HEK293 (cell line): ENCODE measurements around the gene NR3C2.

ENCODE experiments used
- CTCF ChIA-PET: fragments of 350-600 bp; formaldehyde crosslinking; extraction: SDS; loops from one replicate; lab custom pipeline; 2021; ENCODE audit warnings: antibody characterized with exemption; lab: Yijun Ruan, JAX
- POLR2A ChIA-PET: fragments of 300-600 bp; formaldehyde crosslinking; extraction: SDS; loops from one replicate; lab custom pipeline; 2020; ENCODE audit warnings: antibody characterized with exemption, inconsistent platforms; lab: Yijun Ruan, JAX
- H3K27ac ChIP-seq: fragments of 200-500 bp; sonication (Bioruptor generic); 2 replicates; pipeline ENCODE4 v1.5.1; 2014; ENCODE audit warnings: low read depth, low read length, control low read depth, inconsistent platforms; ENCODE audit errors: extremely low read depth
- H3K36me3 ChIP-seq, 2 experiments: fragments of 200-500 bp in 1 of 2; sonication (Bioruptor generic) in 1 of 2; 1 replicate in 1 of 2; 2 replicates in 1 of 2; pipeline ENCODE4 v1.5.1; 2014 to 2017; ENCODE audit warnings: inconsistent platforms in 2 of 2, low read length in 2 of 2; ENCODE audit not compliant: control insufficient read depth in 2 of 2, insufficient read depth in 1 of 2
- H3K4me1 ChIP-seq: fragments of 200-500 bp; sonication (Bioruptor generic); 2 replicates; pipeline ENCODE4 v1.5.1; 2014; ENCODE audit warnings: mild to moderate bottlenecking, low read length, inconsistent platforms; ENCODE audit not compliant: control insufficient read depth, insufficient read depth
- H3K4me3 ChIP-seq: 2 replicates; pipeline ENCODE4 v1.5.1; 2011; ENCODE audit warnings: low read depth, mild to moderate bottlenecking, control low read depth, low read length, moderate library complexity
- H3K9me3 ChIP-seq: fragments of 200-500 bp; sonication (Bioruptor generic); 2 replicates; pipeline ENCODE4 v1.5.1; 2014; ENCODE audit warnings: low read depth, low read length, inconsistent platforms; ENCODE audit not compliant: control insufficient read depth, insufficient read depth
- KLF7 ChIP-seq: fragments of 450-650 bp; formaldehyde crosslinking; IDR thresholded peaks from 2 replicates; pipeline ENCODE4 v1.5.1; 2016; ENCODE audit warnings: missing biosample characterization, missing genetic modification characterization, borderline replicate concordance
- TRIM28 ChIP-seq: IDR thresholded peaks from 2 replicates; pipeline ENCODE4 v1.6.1; 2011; ENCODE audit warnings: low read length, control low read depth, borderline replicate concordance
- ZBTB1 ChIP-seq: fragments of 450-650 bp; formaldehyde crosslinking; IDR thresholded peaks from 2 replicates; pipeline ENCODE4 v1.5.1; 2016; ENCODE audit warnings: missing biosample characterization, missing genetic modification characterization
- ZBTB17 ChIP-seq: fragments of 450-650 bp; formaldehyde crosslinking; IDR thresholded peaks from 2 replicates; pipeline ENCODE4 v1.5.1; 2016; ENCODE audit warnings: missing biosample characterization, missing genetic modification characterization
- ZFHX2 ChIP-seq: fragments of 450-650 bp; formaldehyde crosslinking; conservative IDR thresholded peaks from 2 replicates; pipeline ENCODE4 v1.5.1; 2016; ENCODE audit warnings: missing biosample characterization, missing genetic modification characterization
- ZFP69B ChIP-seq: fragments of 450-650 bp; formaldehyde crosslinking; IDR thresholded peaks from 2 replicates; pipeline ENCODE4 v1.5.1; 2016; ENCODE audit warnings: missing biosample characterization, missing genetic modification characterization
- ZNF214 ChIP-seq: fragments of 450-650 bp; formaldehyde crosslinking; IDR thresholded peaks from 2 replicates; pipeline ENCODE4 v1.5.1; 2017; ENCODE audit warnings: missing biosample characterization, mild to moderate bottlenecking, missing genetic modification characterization, borderline replicate concordance
- ZNF341 ChIP-seq: fragments of 450-650 bp; formaldehyde crosslinking; IDR thresholded peaks from 2 replicates; pipeline ENCODE4; 2016; ENCODE audit warnings: low read depth, missing biosample characterization, missing genetic modification characterization
- ZNF544 ChIP-seq: fragments of 450-650 bp; formaldehyde crosslinking; IDR thresholded peaks from 2 replicates; pipeline ENCODE4 v1.5.0; 2017; ENCODE audit warnings: missing biosample characterization, missing genetic modification characterization
- ZNF837 ChIP-seq: fragments of 450-650 bp; formaldehyde crosslinking; IDR thresholded peaks from 2 replicates; pipeline ENCODE4 v1.5.1; 2016; ENCODE audit warnings: missing biosample characterization, missing genetic modification characterization
- TF ChIP-seq, protein P1 (sequence below): fragments of 450-650 bp; IDR thresholded peaks from 2 replicates; pipeline ENCODE4 v1.5.1; 2018; ENCODE audit warnings: missing biosample characterization, missing genetic modification characterization
- TF ChIP-seq, protein P2 (sequence below): fragments of 450-650 bp; formaldehyde crosslinking; IDR thresholded peaks from 2 replicates; pipeline ENCODE4 v1.5.0; 2017; ENCODE audit warnings: missing biosample characterization, missing genetic modification characterization, borderline replicate concordance
- TF ChIP-seq, protein P3 (sequence below): fragments of 450-650 bp; formaldehyde crosslinking; IDR thresholded peaks from 2 replicates; pipeline ENCODE4 v1.5.1; 2016; ENCODE audit warnings: missing biosample characterization, missing genetic modification characterization
- TF ChIP-seq, protein P4 (sequence below): fragments of 450-650 bp; formaldehyde crosslinking; IDR thresholded peaks from 2 replicates; pipeline ENCODE4 v1.5.1; 2016; ENCODE audit warnings: missing biosample characterization, missing genetic modification characterization

NR3C2 gene

DNA sequence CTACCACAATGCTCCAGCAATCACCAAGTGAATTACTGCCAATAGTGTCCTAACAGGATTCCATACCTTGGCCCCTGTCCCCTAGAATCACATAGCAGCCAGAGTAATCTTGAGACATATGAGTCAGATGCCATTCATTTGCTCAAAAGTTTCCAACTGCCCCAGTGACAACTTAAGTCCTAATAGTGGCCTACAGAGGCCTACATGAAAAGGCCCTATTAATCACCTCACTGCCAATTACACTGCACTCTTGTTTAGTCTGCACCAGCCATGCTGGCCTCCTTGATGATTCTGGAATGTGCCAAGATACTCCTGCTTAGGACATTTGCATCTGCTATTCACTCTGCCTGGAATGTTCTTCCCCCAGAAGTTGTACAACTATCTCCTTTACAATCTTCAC, 130.7 kb downstream of the NR3C2 start:
- Histone ChIP-seq H3K27ac (no peak overlapping the region), H3K36me3 (no peaks in the 10 kb centered on the region), H3K4me1 (no peaks in the 10 kb centered on the region), H3K4me3 (no peak overlapping the region), H3K9me3 (no peaks in the 10 kb centered on the region)
- TF ChIP-seq ZBTB17 (0 out of 2 replicates have a peak, but pooled peaks have one; percentile 31), ZBTB1 (tag by site-specific recombination) (no peak)
- ChIA-PET POLR2A (no interaction called here), CTCF (no interaction called here)

DNA sequence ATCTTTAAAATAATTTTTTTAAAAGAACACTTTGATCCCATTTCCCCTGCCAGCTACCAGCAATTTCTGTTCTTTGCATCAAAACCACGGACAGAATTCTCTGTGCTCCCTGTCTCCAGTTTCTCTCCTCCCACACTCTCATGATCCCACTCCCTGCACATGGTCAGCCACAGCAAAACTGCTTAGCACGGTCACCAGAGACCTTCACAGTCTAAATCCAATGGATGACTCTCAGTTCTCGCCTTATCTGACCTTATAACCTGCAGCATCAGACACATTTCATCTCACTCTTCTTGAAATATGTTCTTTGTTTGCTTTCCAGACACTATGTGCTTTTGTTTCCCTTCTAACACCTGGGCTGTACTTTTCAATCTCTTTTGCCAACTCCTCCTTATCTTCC, 131.5 kb downstream of the NR3C2 start:
- POLR2A ChIA-PET: no interaction called here
- H3K9me3 ChIP-seq: no peaks in the 10 kb centered on the region
- no peaks in the 10 kb centered on the region for H3K4me1 ChIP-seq
- TF ChIP-seq ZFHX2 (tag by site-specific recombination): 0 out of 2 replicates have a peak, but pooled peaks have one; percentile 31
- TF ChIP-seq ZNF544 (tag by site-specific recombination): no peak
- H3K4me3 ChIP-seq: no peak overlapping the region
- H3K27ac ChIP-seq: no peak overlapping the region
- H3K36me3 ChIP-seq: no peaks in the 10 kb centered on the region
- CTCF ChIA-PET: no interaction called here

DNA sequence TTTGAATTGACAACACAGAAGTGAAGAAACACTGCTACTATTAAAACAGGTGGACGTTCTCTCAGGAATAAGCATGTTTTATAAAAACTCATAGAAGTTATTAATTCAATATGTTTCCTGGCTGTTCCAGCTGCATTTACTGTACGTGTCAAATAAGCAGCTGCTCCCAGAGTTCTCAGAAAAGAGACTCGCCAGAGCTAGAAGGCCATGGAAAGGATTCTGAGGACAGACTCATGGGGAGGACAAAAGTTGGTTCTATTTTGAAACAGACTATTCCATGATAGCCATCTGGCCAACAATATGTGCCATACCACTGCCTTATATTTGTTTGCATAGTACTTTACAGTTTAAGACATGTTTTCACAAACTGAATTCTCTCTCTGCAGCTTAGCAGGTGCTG, 136.5 kb downstream of the NR3C2 start:
- Histone ChIP-seq H3K27ac (no peak overlapping the region), H3K36me3 (no peaks in the 10 kb centered on the region), H3K9me3 (no peaks in the 10 kb centered on the region), H3K4me3 (no peak overlapping the region), H3K4me1 (no peaks in the 10 kb centered on the region)
- POLR2A ChIA-PET: no interaction called here
- TF ChIP-seq ZNF341 (tag by site-specific recombination): no peak
- TF ChIP-seq, protein P1, sequence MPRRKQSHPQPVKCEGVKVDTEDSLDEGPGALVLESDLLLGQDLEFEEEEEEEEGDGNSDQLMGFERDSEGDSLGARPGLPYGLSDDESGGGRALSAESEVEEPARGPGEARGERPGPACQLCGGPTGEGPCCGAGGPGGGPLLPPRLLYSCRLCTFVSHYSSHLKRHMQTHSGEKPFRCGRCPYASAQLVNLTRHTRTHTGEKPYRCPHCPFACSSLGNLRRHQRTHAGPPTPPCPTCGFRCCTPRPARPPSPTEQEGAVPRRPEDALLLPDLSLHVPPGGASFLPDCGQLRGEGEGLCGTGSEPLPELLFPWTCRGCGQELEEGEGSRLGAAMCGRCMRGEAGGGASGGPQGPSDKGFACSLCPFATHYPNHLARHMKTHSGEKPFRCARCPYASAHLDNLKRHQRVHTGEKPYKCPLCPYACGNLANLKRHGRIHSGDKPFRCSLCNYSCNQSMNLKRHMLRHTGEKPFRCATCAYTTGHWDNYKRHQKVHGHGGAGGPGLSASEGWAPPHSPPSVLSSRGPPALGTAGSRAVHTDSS (tag by site-specific recombination): no peak
- TF ChIP-seq, protein P2, sequence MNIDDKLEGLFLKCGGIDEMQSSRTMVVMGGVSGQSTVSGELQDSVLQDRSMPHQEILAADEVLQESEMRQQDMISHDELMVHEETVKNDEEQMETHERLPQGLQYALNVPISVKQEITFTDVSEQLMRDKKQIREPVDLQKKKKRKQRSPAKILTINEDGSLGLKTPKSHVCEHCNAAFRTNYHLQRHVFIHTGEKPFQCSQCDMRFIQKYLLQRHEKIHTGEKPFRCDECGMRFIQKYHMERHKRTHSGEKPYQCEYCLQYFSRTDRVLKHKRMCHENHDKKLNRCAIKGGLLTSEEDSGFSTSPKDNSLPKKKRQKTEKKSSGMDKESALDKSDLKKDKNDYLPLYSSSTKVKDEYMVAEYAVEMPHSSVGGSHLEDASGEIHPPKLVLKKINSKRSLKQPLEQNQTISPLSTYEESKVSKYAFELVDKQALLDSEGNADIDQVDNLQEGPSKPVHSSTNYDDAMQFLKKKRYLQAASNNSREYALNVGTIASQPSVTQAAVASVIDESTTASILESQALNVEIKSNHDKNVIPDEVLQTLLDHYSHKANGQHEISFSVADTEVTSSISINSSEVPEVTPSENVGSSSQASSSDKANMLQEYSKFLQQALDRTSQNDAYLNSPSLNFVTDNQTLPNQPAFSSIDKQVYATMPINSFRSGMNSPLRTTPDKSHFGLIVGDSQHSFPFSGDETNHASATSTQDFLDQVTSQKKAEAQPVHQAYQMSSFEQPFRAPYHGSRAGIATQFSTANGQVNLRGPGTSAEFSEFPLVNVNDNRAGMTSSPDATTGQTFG (tag by site-specific recombination): no peak
- TF ChIP-seq, protein P3, sequence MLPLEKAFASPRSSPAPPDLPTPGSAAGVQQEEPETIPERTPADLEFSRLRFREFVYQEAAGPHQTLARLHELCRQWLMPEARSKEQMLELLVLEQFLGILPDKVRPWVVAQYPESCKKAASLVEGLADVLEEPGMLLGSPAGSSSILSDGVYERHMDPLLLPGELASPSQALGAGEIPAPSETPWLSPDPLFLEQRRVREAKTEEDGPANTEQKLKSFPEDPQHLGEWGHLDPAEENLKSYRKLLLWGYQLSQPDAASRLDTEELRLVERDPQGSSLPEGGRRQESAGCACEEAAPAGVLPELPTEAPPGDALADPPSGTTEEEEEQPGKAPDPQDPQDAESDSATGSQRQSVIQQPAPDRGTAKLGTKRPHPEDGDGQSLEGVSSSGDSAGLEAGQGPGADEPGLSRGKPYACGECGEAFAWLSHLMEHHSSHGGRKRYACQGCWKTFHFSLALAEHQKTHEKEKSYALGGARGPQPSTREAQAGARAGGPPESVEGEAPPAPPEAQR (tag by site-specific recombination): no peak
- no peak for TF ChIP-seq ZFP69B (tag by site-specific recombination)
- CTCF ChIA-PET: no interaction called here

DNA sequence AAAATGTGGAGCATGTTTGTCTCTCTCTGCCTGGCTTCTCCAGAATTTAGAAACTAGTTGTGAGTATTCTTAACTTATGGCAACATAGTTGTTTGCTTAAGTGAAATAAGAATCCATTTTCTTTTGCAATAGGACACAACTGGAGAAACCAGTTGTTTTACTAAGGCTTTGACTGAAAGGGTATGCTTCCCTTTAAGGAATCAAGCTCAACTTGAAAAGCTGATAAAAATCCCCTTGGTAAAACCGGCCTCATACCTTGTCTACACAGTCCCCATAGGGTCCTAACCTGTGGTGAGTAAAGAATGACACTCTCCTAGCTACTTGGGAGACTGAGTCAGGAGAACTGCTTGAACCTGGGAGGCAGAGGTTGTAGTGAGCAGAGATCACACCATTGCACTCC, 139.8 kb downstream of the NR3C2 start:
- POLR2A ChIA-PET: no interaction called here
- H3K9me3 ChIP-seq: no peaks in the 10 kb centered on the region
- TF ChIP-seq ZNF214 (no peak), TRIM28 (no peak), KLF7 (tag by site-specific recombination) (no peak), ZNF837 (no peak)
- TF ChIP-seq, protein P4, sequence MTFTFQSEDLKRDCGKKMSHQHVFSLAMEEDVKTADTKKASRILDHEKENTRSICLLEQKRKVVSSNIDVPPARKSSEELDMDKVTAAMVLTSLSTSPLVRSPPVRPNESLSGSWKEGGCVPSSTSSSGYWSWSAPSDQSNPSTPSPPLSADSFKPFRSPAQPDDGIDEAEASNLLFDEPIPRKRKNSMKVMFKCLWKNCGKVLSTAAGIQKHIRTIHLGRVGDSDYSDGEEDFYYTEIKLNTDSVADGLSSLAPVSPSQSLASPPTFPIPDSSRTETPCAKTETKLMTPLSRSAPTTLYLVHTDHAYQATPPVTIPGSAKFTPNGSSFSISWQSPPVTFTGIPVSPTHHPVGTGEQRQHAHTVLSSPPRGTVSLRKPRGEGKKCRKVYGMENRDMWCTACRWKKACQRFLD (tag by site-specific recombination): no peak
- CTCF ChIA-PET: no interaction called here
- no peak overlapping the region for H3K4me3 ChIP-seq
- H3K4me1 ChIP-seq: no peaks in the 10 kb centered on the region
- no peak overlapping the region for H3K27ac ChIP-seq
- no peaks in the 10 kb centered on the region for H3K36me3 ChIP-seq
